Measurements from ENCODE around the gene TEX54. TPM values are rescaled to one million over a fixed set of nuclear protein-coding genes. Genes with fewer than 3 reads are reported as not detected.

TEX54 gene
- total and polyA plus RNA-seq, 2 of the 13 experiments (the other 11 are each of a cell fraction or from before 2014, with no cell fraction given) = not detected

DNA sequence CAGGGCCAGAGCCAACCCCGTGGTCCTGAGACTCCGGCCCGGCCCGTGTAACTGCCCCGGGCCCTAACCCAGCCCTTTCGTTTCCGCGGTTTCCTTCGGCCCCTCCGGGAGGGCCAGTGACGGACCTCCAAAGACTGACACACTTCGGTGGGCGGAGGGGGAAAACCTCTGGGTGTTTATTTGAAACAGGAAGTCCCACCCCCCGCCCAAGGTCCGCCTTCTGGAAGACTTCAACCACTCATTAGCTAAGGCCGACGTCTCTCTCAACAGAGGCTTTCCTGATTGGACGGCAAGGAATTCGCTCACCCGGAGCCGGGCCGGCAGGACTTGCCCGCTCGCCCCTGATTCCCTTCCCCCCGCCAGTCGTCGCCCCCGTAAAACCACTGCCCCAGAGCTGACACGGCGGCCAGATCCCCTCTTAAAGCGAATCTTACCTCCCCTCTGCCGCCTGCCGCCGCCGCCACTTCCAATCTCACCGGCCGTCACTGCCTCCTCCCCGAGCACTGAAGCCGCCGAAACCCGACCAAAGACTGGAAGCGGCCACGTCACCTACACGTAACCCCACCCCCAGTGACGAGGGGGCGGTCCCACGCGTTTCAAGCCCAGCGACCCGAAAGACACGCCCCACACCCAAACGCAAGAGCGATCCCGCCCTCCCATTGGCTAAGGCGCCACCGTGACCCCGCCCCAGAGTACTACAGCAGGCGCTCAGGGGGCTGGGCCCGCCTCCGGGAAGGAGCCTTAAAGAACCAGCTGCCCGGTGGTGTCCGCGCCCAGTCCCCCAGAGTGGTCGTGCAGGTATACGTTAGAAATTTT is 913 bp downstream of the TEX54 start, which contains the start of gene STX5 (continued):
- TF ChIP-seq ZNF556 (CRISPR knock-in tag; IDR thresholded peaks at IDR 0.05; ENCODE audit: borderline replicate concordance) (no peak), ELF1 (CRISPR knock-in tag; IDR thresholded peaks at IDR 0.05) (peak; percentile 62), ZNF772 (CRISPR knock-in tag; IDR thresholded peaks at IDR 0.05) (no peak), ZNF709 (CRISPR knock-in tag; IDR thresholded peaks at IDR 0.05) (peak; percentile 69; the same call in 1 of the 2 replicates), MBNL3 (CRISPR knock-in tag; conservative IDR thresholded peaks at IDR 0.05) (no peak), ZNF577 (CRISPR knock-in tag; IDR thresholded peaks at IDR 0.05; ENCODE audit: borderline replicate concordance, low read depth) (no peak), ZNF30 (CRISPR knock-in tag; IDR thresholded peaks at IDR 0.05) (no peak), ZNF660 (CRISPR knock-in tag; IDR thresholded peaks at IDR 0.05; ENCODE audit: borderline replicate concordance, low read depth) (no peak)
- TF ChIP-seq, protein P1, sequence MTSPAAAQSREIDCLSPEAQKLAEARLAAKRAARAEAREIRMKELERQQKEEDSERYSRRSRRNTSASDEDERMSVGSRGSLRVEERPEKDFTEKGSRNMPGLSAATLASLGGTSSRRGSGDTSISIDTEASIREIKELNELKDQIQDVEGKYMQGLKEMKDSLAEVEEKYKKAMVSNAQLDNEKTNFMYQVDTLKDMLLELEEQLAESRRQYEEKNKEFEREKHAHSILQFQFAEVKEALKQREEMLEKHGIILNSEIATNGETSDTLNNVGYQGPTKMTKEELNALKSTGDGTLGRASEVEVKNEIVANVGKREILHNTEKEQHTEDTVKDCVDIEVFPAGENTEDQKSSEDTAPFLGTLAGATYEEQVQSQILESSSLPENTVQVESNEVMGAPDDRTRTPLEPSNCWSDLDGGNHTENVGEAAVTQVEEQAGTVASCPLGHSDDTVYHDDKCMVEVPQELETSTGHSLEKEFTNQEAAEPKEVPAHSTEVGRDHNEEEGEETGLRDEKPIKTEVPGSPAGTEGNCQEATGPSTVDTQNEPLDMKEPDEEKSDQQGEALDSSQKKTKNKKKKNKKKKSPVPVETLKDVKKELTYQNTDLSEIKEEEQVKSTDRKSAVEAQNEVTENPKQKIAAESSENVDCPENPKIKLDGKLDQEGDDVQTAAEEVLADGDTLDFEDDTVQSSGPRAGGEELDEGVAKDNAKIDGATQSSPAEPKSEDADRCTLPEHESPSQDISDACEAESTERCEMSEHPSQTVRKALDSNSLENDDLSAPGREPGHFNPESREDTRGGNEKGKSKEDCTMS (CRISPR knock-in tag; conservative IDR thresholded peaks at IDR 0.05) = no peak
- TF ChIP-seq, protein P2, sequence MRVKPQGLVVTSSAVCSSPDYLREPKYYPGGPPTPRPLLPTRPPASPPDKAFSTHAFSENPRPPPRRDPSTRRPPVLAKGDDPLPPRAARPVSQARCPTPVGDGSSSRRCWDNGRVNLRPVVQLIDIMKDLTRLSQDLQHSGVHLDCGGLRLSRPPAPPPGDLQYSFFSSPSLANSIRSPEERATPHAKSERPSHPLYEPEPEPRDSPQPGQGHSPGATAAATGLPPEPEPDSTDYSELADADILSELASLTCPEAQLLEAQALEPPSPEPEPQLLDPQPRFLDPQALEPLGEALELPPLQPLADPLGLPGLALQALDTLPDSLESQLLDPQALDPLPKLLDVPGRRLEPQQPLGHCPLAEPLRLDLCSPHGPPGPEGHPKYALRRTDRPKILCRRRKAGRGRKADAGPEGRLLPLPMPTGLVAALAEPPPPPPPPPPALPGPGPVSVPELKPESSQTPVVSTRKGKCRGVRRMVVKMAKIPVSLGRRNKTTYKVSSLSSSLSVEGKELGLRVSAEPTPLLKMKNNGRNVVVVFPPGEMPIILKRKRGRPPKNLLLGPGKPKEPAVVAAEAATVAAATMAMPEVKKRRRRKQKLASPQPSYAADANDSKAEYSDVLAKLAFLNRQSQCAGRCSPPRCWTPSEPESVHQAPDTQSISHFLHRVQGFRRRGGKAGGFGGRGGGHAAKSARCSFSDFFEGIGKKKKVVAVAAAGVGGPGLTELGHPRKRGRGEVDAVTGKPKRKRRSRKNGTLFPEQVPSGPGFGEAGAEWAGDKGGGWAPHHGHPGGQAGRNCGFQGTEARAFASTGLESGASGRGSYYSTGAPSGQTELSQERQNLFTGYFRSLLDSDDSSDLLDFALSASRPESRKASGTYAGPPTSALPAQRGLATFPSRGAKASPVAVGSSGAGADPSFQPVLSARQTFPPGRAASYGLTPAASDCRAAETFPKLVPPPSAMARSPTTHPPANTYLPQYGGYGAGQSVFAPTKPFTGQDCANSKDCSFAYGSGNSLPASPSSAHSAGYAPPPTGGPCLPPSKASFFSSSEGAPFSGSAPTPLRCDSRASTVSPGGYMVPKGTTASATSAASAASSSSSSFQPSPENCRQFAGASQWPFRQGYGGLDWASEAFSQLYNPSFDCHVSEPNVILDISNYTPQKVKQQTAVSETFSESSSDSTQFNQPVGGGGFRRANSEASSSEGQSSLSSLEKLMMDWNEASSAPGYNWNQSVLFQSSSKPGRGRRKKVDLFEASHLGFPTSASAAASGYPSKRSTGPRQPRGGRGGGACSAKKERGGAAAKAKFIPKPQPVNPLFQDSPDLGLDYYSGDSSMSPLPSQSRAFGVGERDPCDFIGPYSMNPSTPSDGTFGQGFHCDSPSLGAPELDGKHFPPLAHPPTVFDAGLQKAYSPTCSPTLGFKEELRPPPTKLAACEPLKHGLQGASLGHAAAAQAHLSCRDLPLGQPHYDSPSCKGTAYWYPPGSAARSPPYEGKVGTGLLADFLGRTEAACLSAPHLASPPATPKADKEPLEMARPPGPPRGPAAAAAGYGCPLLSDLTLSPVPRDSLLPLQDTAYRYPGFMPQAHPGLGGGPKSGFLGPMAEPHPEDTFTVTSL (CRISPR knock-in tag; IDR thresholded peaks at IDR 0.05; ENCODE audit: borderline replicate concordance) = no peak
- TF ChIP-seq, protein P3, sequence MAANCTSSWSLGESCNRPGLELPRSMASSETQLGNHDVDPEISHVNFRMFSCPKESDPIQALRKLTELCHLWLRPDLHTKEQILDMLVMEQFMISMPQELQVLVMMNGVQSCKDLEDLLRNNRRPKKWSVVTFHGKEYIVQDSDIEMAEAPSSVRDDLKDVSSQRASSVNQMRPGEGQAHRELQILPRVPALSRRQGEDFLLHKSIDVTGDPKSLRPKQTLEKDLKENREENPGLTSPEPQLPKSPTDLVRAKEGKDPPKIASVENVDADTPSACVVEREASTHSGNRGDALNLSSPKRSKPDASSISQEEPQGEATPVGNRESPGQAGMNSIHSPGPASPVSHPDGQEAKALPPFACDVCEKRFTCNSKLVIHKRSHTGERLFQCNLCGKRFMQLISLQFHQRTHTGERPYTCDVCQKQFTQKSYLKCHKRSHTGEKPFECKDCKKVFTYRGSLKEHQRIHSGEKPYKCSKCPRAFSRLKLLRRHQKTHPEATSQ (CRISPR knock-in tag; IDR thresholded peaks at IDR 0.05; ENCODE audit: borderline replicate concordance) = no peak
- TF ChIP-seq, protein P4, sequence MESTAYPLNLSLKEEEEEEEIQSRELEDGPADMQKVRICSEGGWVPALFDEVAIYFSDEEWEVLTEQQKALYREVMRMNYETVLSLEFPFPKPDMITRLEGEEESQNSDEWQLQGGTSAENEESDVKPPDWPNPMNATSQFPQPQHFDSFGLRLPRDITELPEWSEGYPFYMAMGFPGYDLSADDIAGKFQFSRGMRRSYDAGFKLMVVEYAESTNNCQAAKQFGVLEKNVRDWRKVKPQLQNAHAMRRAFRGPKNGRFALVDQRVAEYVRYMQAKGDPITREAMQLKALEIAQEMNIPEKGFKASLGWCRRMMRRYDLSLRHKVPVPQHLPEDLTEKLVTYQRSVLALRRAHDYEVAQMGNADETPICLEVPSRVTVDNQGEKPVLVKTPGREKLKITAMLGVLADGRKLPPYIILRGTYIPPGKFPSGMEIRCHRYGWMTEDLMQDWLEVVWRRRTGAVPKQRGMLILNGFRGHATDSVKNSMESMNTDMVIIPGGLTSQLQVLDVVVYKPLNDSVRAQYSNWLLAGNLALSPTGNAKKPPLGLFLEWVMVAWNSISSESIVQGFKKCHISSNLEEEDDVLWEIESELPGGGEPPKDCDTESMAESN (CRISPR knock-in tag; conservative IDR thresholded peaks at IDR 0.05) = peak; percentile 82
- TF ChIP-seq, protein P5, sequence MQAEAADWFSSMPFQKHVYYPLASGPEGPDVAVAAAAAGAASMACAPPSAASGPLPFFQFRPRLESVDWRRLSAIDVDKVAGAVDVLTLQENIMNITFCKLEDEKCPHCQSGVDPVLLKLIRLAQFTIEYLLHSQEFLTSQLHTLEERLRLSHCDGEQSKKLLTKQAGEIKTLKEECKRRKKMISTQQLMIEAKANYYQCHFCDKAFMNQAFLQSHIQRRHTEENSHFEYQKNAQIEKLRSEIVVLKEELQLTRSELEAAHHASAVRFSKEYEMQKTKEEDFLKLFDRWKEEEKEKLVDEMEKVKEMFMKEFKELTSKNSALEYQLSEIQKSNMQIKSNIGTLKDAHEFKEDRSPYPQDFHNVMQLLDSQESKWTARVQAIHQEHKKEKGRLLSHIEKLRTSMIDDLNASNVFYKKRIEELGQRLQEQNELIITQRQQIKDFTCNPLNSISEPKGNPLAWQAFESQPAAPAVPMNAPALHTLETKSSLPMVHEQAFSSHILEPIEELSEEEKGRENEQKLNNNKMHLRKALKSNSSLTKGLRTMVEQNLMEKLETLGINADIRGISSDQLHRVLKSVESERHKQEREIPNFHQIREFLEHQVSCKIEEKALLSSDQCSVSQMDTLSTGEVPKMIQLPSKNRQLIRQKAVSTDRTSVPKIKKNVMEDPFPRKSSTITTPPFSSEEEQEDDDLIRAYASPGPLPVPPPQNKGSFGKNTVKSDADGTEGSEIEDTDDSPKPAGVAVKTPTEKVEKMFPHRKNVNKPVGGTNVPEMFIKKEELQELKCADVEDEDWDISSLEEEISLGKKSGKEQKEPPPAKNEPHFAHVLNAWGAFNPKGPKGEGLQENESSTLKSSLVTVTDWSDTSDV (CRISPR knock-in tag; IDR thresholded peaks at IDR 0.05) = no peak
